Measurements from ENCODE around the gene FMO5. TPM values are rescaled to one million over a fixed set of nuclear protein-coding genes. Genes with fewer than 3 reads are reported as not detected.

The FMO5 gene
- total and polyA plus RNA-seq, 2 of the 13 experiments (the other 11 are each of a cell fraction or from before 2014, with no cell fraction given) = 48.2 to 149 TPM

- TF ChIP-seq ZNF839 (CRISPR knock-in tag; IDR thresholded peaks at IDR 0.05; ENCODE audit: borderline replicate concordance) (no peak), TEAD3 (CRISPR knock-in tag; optimal IDR thresholded peaks at IDR 0.05; ENCODE audit: borderline replicate concordance) (peak; percentile 99), TGIF2 (CRISPR knock-in tag; IDR thresholded peaks at IDR 0.05) (no peak), ZMAT3 (CRISPR knock-in tag; conservative IDR thresholded peaks at IDR 0.05) (no peak), KMT2B (CRISPR knock-in tag; IDR thresholded peaks at IDR 0.05) (no peak), UBTF (CRISPR knock-in tag; IDR thresholded peaks at IDR 0.05) (no peak), CREM (IDR thresholded peaks at IDR 0.05) (peak; percentile 67; the same call in 1 of the 2 replicates), CREM (CRISPR knock-in tag; IDR thresholded peaks at IDR 0.05) (no peak), DDIT3 (CRISPR knock-in tag; IDR thresholded peaks at IDR 0.05) (no peak), ZFP37 (CRISPR knock-in tag; IDR thresholded peaks at IDR 0.05; ENCODE audit: borderline replicate concordance) (no peak), NKX3-1 (CRISPR knock-in tag; IDR thresholded peaks at IDR 0.05) (no peak), CSRNP2 (CRISPR knock-in tag; conservative IDR thresholded peaks at IDR 0.05; ENCODE audit: low read depth) (no peak), BRF2 (CRISPR knock-in tag; IDR thresholded peaks at IDR 0.05) (no peak), PAX8 (CRISPR knock-in tag; IDR thresholded peaks at IDR 0.05; ENCODE audit: borderline replicate concordance) (no peak), ZNF136 (CRISPR knock-in tag; IDR thresholded peaks at IDR 0.05; ENCODE audit: low read depth) (no peak), ZNF556 (CRISPR knock-in tag; IDR thresholded peaks at IDR 0.05; ENCODE audit: borderline replicate concordance) (no peak), SKIL (CRISPR knock-in tag; IDR thresholded peaks at IDR 0.05; ENCODE audit: borderline replicate concordance) (no peak), ZNF770 (CRISPR knock-in tag; IDR thresholded peaks at IDR 0.05) (no peak), SP1 (IDR thresholded peaks at IDR 0.05) (no peak), SP1 (CRISPR knock-in tag; IDR thresholded peaks at IDR 0.05) (no peak), HMGA1 (CRISPR knock-in tag; conservative IDR thresholded peaks at IDR 0.05) (no peak), KAT7 (CRISPR knock-in tag; IDR thresholded peaks at IDR 0.05; ENCODE audit: borderline replicate concordance) (no peak), ETV6 (CRISPR knock-in tag; conservative IDR thresholded peaks at IDR 0.05) (no peak)
These were observed 56.5 kb downstream of the FMO5 start (continued) for GRCh38 chr1:147168626-147169058.

Measured in HepG2 (cell line).